GM12865 (cell line): ENCODE measurements around the gene GRIN2A.

Source experiments
- DNase-seq: peaks from one replicate; pipeline ENCODE4 v3.0.0; 2010; ENCODE audit warnings: low read depth
- H3K4me3 ChIP-seq: 2 replicates; pipeline ENCODE4 v1.5.1; 2011; ENCODE audit warnings: mild to moderate bottlenecking, low read depth, low read length, control low read depth
- CTCF ChIP-seq: IDR thresholded peaks from 2 replicates; pipeline ENCODE4 v1.5.1; 2011; ENCODE audit warnings: low read length, control low read depth, low read depth, inconsistent platforms; ENCODE audit not compliant: insufficient read depth; ENCODE audit errors: missing control alignments

The GRIN2A gene

GRCh38 chr16:10141671-10142070 lies 40.6 kb downstream of the GRIN2A start:
- no peak overlapping the region for H3K4me3 ChIP-seq
- DNase-seq = no peak
- no peak for TF ChIP-seq CTCF

DNA sequence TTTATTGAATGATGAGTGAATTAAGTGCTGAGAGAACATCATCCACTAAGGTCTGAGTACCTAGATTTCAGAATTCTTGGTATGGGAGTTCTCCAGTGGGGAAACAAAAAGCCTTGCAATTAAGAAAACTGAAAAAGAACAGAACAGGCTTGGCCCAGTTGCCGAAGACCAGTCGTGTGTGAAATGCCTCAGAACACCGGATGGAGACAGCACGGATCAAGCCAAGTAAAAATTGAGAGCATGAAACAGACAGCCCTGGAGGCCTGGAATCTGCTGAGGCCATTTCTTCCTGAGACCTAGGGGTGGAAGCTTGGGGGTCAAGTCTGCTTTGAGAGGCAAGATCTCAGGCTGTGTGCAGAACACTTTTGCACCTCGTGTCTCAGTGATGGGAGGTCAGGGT lies 43.3 kb downstream of the GRIN2A start:
- TF ChIP-seq CTCF = no peak
- no peak overlapping the region for H3K4me3 ChIP-seq
- DNase-seq = no peak

GRCh38 chr16:10137341-10137740 lies 44.9 kb downstream of the GRIN2A start:
- no peak for TF ChIP-seq CTCF
- no peak for DNase-seq
- no peak overlapping the region for H3K4me3 ChIP-seq

GRCh38 chr16:10136916-10137315 lies 45.3 kb downstream of the GRIN2A start:
- no peak for TF ChIP-seq CTCF
- DNase-seq = no peak
- no peak overlapping the region for H3K4me3 ChIP-seq

- no peak for TF ChIP-seq CTCF
- H3K4me3 ChIP-seq = no peak overlapping the region
- no peak for DNase-seq
Measured at GRCh38 chr16:10130538-10130937, 51.7 kb downstream of the GRIN2A start.

DNA sequence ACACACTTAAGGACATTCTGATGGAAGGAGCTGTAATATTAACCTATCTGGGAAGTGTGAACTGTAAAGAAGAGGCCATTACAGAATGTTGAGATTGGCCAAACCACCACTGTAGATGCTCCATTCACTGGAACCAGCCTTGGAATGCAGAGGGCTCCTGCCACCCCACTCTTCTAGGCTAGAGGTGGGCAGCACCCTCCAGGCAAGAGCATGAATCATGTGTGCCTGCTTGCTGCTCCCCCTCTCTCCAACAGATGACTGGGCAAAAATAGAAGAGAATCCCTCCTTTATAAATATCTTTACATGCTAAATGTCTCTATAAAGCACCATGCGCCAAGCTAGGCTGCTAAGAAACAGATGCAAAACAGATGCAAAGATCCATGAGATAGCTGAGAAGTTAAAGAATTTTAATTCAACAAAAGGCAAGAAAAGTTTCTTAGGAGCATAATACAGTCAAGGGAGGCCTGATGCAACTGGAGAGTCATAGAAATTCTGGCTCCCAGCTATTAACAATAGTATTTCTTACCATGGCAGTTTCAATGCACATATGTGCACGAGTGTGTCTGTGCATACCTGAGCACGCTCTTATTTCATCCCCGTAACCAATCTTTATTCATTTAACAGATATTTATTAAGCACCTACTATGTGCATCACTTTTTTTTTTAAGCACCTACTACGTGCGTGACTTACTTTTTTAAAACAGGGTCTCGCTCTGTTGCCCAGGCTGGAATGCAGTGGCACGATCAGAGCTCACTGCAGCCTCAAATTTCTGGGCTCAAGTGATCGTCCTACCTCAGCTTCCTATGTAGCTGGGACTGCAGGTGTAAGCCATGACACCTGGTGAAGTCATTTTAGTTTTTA lies 53.6 kb downstream of the GRIN2A start:
- TF ChIP-seq CTCF = no peak
- DNase-seq = no peak
- no peak overlapping the region for H3K4me3 ChIP-seq

DNA sequence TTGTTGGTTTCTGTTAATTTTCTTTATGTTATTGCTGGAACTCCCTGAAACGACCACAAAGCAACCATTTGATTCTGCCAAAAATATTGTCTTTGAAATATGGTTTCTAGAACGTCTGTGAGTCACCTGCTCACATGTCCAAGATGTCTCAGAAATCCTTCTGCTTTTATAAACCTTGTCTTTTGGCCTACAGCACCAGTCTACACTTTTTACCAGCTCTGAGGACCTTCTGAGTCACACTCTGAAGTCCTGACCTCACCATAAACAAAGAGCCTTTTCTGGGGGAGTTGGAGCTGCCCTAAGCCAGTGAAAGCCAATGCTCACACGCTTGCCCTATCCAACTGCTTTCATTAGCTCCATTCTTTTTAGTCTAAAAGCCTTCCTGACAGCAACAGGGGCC lies 55.5 kb downstream of the GRIN2A start:
- no peak for DNase-seq
- no peak for TF ChIP-seq CTCF
- H3K4me3 ChIP-seq = no peak overlapping the region
